ENCODE results near the gene CTTNBP2.

The CTTNBP2 gene

DNA sequence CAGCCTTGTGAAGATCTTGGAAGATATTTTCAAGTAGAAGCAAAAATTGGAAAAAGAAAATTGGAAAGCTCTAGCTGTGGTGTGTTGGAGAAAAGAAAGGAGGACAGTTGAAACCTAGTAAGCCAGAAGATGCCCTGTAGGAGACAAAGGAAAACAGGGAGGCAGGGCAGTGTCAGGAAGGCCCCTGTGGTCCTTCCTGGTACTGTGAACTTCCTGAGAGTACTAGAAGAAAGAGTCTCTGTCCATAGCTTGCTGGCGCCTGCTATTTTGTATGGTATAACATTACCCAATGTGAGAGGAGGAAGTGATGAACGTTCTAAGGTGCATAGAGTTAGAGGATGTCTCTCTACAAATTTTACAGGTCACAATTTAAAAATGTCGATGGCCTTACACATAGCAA, 183.1 kb downstream of the CTTNBP2 start:
- no peak for DNase-seq (ENCODE audit: low read depth, low spot score)

- DNase-seq (ENCODE audit: low read depth, low spot score), result no peak
Observed at GRCh38 chr7:117689406-117689805, 183.8 kb downstream of the CTTNBP2 start.

GRCh38 chr7:117688126-117688525, 185.1 kb downstream of the CTTNBP2 start:
- DNase-seq (ENCODE audit: low read depth, low spot score), result no peak

- no peak for DNase-seq (ENCODE audit: low read depth, low spot score)
Observed at GRCh38 chr7:117686311-117686935, 186.8 kb downstream of the CTTNBP2 start.

GRCh38 chr7:117685795-117686194, 187.4 kb downstream of the CTTNBP2 start:
- no peak for DNase-seq (ENCODE audit: low read depth, low spot score)

DNA sequence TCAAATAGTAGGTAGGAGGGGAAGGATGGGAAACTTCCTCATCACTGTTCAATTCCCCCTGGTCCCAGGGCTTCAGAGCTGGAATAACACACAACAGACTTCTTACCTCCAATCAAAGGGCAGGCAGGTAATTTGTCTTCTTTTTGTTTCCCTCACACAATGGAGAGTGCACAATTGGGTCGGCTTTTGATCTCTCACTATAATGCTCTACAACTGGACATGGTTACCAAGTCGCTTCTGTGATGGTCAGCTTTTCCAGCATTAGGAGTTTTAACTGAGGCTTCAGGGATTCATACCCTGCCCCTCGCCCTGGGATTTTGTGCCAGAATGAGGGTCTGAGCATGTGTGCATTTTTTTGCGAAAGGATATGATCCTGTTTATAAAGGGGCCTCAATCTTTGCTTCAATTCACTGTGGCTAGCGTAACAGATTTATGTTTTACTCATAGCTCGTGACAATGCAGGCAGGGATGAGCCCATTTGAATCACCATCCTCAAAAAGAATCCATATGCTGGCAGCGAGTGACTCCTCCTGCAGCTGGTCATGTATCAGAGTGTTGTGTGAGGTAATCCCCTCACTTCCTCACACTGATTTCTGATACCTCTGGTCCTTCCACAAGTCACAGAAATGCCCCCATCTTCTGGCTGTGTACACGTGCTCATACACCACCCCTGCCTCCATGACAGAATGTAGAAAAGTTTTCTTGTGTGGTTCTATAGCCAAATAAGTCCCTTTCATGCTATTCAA, 189.6 kb downstream of the CTTNBP2 start:
- DNase-seq (ENCODE audit: low read depth, low spot score), result no peak

GRCh38 chr7:117682681-117683385, 190.4 kb downstream of the CTTNBP2 start:
- no peak for DNase-seq (ENCODE audit: low read depth, low spot score)

DNA sequence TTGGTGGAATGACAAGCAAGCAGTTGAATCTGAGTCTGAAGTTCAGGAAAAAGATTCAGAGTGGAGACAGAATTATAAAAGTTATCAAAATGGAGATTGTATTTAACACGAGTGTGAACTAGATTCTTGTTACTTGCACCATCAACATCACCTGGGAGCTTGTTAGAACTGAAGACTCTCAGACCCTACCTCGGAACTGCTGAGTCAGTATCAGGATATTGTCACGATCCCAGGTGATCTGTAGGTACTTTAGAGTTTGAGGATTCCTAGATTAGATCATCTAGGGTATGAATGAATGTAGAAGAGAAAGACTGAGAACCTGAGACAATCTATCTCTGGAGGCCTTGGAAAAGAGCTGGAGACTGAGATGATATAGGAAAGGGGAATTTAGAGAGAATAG, 194.1 kb downstream of the CTTNBP2 start:
- DNase-seq (ENCODE audit: low read depth, low spot score), result no peak

DNA sequence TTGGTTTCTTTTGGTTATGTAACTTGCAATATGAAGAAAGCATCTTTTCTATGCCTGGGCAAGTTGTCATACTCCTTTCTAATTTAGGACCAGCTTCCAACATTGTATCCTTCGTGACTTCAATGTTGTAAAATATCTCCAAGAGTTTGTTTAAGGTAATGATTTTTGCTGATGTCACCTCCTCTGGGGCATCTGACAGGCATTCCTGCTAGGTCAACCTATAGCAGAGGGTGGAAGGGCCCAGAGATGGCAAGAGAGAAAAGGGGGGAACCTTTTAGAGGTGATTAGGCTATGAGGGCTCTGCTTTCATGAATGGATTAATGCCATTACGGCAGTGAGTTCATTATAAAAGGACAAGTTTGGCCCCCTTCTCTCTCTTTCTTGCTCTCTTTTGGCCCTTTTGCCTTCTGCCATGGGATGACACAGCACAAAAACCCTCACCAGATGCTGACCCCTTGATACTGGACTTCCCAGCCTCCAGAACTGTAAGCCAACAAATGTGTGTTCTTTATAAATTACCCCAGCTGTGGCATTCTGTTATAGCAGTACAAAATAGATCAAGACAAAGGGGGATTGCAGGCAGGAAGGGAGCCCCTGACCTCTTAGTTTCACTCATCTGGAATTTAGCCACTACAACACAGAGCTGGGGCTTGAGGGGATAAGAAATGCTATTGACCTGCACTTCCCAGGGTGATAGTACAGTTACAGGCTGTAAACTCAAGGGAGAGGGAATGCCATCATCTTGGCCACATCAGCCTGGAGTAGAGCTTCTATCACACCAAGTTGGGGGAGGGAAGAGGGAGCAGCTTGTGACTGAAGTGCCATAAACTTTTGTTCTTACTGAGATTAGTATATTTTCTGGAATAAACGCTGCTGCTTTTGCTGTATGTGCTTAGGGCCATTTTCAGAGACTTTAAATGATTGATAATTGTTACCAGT, 197.5 kb downstream of the CTTNBP2 start:
- DNase-seq (ENCODE audit: low read depth, low spot score), result no peak

GRCh38 chr7:117674617-117675016, 198.6 kb downstream of the CTTNBP2 start:
- no peak for DNase-seq (ENCODE audit: low read depth, low spot score)

DNA sequence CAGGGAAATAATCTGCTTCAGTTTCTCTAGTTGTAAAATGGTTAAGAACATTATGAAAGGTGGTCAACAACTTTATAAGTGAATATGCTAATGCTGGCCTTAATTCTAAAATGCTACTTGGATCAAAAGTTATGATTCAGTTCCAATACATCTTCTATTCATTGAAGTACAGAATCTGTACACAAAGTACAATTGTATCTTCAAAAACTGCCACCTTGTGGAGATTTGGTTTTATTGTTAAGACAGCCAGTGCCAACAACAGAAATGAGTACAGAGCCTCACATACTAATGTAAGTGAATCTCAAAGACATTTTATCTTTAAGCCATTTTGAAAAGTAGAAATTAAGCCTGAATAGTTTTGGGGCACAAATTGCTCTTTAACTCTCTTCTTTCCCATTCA, 199.4 kb downstream of the CTTNBP2 start:
- DNase-seq (ENCODE audit: low read depth, low spot score), result no peak

GRCh38 chr7:117673367-117673766, 199.9 kb downstream of the CTTNBP2 start:
- no peak for DNase-seq (ENCODE audit: low read depth, low spot score)

DNA sequence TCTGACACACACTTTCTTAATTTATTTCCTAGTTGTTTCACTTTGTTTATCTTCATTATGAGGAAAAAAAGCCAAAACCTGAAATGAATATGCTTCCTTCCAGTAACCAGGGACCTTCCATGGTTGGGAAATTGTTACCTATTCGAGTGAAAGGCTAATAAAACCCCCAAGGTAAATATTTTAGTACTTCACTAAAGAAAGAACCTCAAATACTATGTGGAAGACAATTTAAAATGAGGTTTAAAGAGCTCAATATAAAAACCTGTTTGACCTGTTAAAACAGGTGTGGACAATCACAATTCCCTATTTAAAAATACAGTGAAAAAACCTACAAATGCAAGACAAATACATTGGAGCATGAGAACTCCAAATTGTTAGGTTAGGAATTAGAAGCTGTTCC, 200.8 kb downstream of the CTTNBP2 start:
- no peak for DNase-seq (ENCODE audit: low read depth, low spot score)

- no peak for DNase-seq (ENCODE audit: low read depth, low spot score)
Observed at GRCh38 chr7:117669818-117670217, 203.4 kb downstream of the CTTNBP2 start.

GRCh38 chr7:117667456-117667855, 205.8 kb downstream of the CTTNBP2 start:
- no peak for DNase-seq (ENCODE audit: low read depth, low spot score)

DNA sequence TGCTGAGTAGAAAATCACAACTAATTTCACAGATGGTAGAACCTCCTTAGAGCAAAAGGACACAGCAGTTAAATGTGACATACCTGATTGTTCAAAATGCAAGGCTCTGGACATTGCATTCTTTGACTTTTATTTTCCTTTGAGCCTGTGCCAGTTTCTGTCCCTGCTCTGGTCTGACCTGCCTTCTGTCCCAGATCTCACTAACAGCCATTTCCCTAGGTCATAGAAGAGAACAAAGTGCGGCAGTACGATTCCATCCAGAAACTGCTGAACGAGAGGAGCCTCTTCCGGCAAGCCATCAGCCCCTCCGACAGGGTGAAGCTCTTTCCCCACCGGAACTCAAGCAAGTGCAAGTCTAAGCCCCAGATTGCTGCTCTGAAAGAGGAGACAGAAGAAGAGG, 206.6 kb downstream of the CTTNBP2 start:
- DNase-seq (ENCODE audit: low read depth, low spot score), result no peak

- no peak for DNase-seq (ENCODE audit: low read depth, low spot score)
Observed at GRCh38 chr7:117666031-117666430, 207.2 kb downstream of the CTTNBP2 start.

GRCh38 chr7:117665368-117665767, 207.9 kb downstream of the CTTNBP2 start:
- DNase-seq (ENCODE audit: low read depth, low spot score), result no peak

- no peak for DNase-seq (ENCODE audit: low read depth, low spot score)
Observed at GRCh38 chr7:117664047-117664446, 209.2 kb downstream of the CTTNBP2 start.

- DNase-seq (ENCODE audit: low read depth, low spot score), result no peak
Observed at GRCh38 chr7:117661328-117661727, 211.9 kb downstream of the CTTNBP2 start.
